B cell (primary cell): ENCODE data around the gene SORL1. TPM values are rescaled to one million over a fixed set of nuclear protein-coding genes. Genes with fewer than 3 reads are reported as not detected.

ENCODE experiments used
- ATAC-seq: fragments of 200-7000 bp; cut with Tn5 transposase; one replicate; pipeline ENCODE4 v1.10.0; 2021; ENCODE audit warnings: low read depth, mild to moderate bottlenecking, moderate number of reproducible peaks, moderate library complexity
- CTCF ChIA-PET: fragments of 350-600 bp; sonication (Branson Sonifier 250); formaldehyde crosslinking; loops from one replicate; lab custom pipeline; 2021; ENCODE audit warnings: antibody characterized with exemption, inconsistent platforms; lab: Charles Lee
- POLR2A ChIA-PET: fragments of 350-600 bp; sonication (Branson Sonifier 250); formaldehyde crosslinking; loops from one replicate; lab custom pipeline; 2021; ENCODE audit warnings: antibody characterized with exemption; lab: Charles Lee
- DNase-seq: peaks from one replicate; pipeline ENCODE4 v3.0.0; 2013
- H2AFZ ChIP-seq: 2 replicates; pipeline ENCODE4 v1.6.1; 2012; ENCODE audit warnings: mild to moderate bottlenecking, low read depth, low read length; ENCODE audit not compliant: insufficient read depth, poor library complexity, severe bottlenecking
- H3K27ac ChIP-seq, 2 donors: 1 replicate in 1 of 2; 2 replicates in 1 of 2; pipeline ENCODE4 v1.5.1; 2012 to 2013; ENCODE audit warnings: low read length in 2 of 2, mild to moderate bottlenecking in 2 of 2, moderate library complexity in 1 of 2
- H3K27me3 ChIP-seq, 4 experiments: fragments of 200-600 bp in 1 of 4; sonication (generic) in 1 of 4; replicated peaks in 1 of 4; 1 replicate in 2 of 4; 2 replicates in 2 of 4; pipeline versions ENCODE4 v1.6.1 to v1.7.0; 2013 to 2016; ENCODE audit warnings: low read length in 3 of 4, mild to moderate bottlenecking in 2 of 4, mixed read lengths in 1 of 4, moderate library complexity in 1 of 4; ENCODE audit not compliant: insufficient read depth in 4 of 4, control insufficient read depth in 3 of 4; ENCODE audit errors: control extremely low read depth in 1 of 4
- H3K36me3 ChIP-seq, 2 experiments: replicated peaks in 1 of 2; 1 replicate in 1 of 2; 2 replicates in 1 of 2; pipeline versions ENCODE4 v1.6.1 to v1.7.1; 2013; ENCODE audit warnings: low read length in 1 of 2; ENCODE audit not compliant: insufficient read depth in 2 of 2, control insufficient read depth in 1 of 2; ENCODE audit errors: control extremely low read depth in 1 of 2, extremely low read depth in 1 of 2
- H3K4me1 ChIP-seq, 2 donors: fragments of 200-600 bp in 1 of 2; sonication (generic) in 1 of 2; 1 replicate in 1 of 2; 2 replicates in 1 of 2; pipeline versions ENCODE4 v1.5.1 to v1.6.1; 2013 to 2017; ENCODE audit warnings: low read length in 2 of 2; ENCODE audit not compliant: control insufficient read depth in 2 of 2, insufficient read depth in 2 of 2
- H3K4me2 ChIP-seq: replicated peaks from 2 replicates; pipeline ENCODE3; 2012; ENCODE audit warnings: mild to moderate bottlenecking, low read depth, low read length; ENCODE audit not compliant: poor library complexity, severe bottlenecking
- H3K4me3 ChIP-seq, 5 experiments: fragments of 200-600 bp in 1 of 5; sonication (generic) in 1 of 5; 1 replicate in 3 of 5; 2 replicates in 2 of 5; pipeline versions ENCODE4 v1.5.1 to v1.7.0; 2011 to 2016; ENCODE audit warnings: low read length in 4 of 5, mild to moderate bottlenecking in 4 of 5, low read depth in 2 of 5, control low read depth in 1 of 5, moderate library complexity in 1 of 5; ENCODE audit not compliant: insufficient read depth in 1 of 5; ENCODE audit errors: control extremely low read depth in 1 of 5, extremely low read depth in 1 of 5
- H3K79me2 ChIP-seq: fragments of 200-600 bp; sonication (generic); one replicate; pipeline ENCODE4 v1.6.0; 2016; ENCODE audit warnings: low read length; ENCODE audit not compliant: control insufficient read depth, insufficient read depth
- H3K9ac ChIP-seq: fragments of 200-600 bp; sonication (generic); 2 replicates; pipeline ENCODE4 v1.6.1; 2017; ENCODE audit warnings: mild to moderate bottlenecking, low read length, moderate library complexity
- H3K9me3 ChIP-seq, 3 donors: one replicate each; pipeline versions ENCODE4 v1.6.1 to v1.7.1; 2013; ENCODE audit warnings: low read length in 2 of 3; ENCODE audit not compliant: control insufficient read depth in 2 of 3, insufficient read depth in 1 of 3; ENCODE audit errors: control extremely low read depth in 1 of 3
- H4K20me1 ChIP-seq: 2 replicates; pipeline ENCODE4 v1.6.0; 2012; ENCODE audit warnings: mild to moderate bottlenecking, low read length; ENCODE audit not compliant: insufficient read depth, control insufficient read depth, poor library complexity, severe bottlenecking
- H3K27ac Mint-ChIP-seq: one replicate; pipeline ENCODE4 v1.8.0; 2021; ENCODE audit warnings: mixed read lengths
- H3K27me3 Mint-ChIP-seq: one replicate; pipeline ENCODE4 v1.8.0; 2021; ENCODE audit warnings: mixed read lengths
- H3K4me1 Mint-ChIP-seq: one replicate; pipeline ENCODE4 v1.8.0; 2021; ENCODE audit warnings: mixed read lengths
- H3K4me3 Mint-ChIP-seq: one replicate; pipeline ENCODE4 v1.8.0; 2021; ENCODE audit warnings: mixed read lengths
- H3K9me3 Mint-ChIP-seq: one replicate; pipeline ENCODE4 v1.8.0; 2022; ENCODE audit warnings: mixed read lengths; ENCODE audit not compliant: insufficient read depth
- EZH2 ChIP-seq: IDR thresholded peaks from 2 replicates; pipeline ENCODE4 v1.6.1; 2012; ENCODE audit warnings: borderline replicate concordance, low read depth, mild to moderate bottlenecking, moderate library complexity, low read length; ENCODE audit not compliant: insufficient read depth, poor library complexity, severe bottlenecking
- WGBS: methylation state at CpG from one replicate; pipeline ENCODE4 v1.1.5; 2013; ENCODE audit warnings: missing lambda C conversion rate; ENCODE audit not compliant: insufficient coverage; 5-methylcytosine and 5-hydroxymethylcytosine counted together
- intact Hi-C: fragments of 100-400 bp; cut with micrococcal nuclease; formaldehyde crosslinking; loops from one replicate; pipeline ENCODE4 v1.10.0; 2022
- polyA plus RNA-seq: library from polyadenylated mRNA; depleted of rRNA; stranded (reverse); fragments of >200 nt; gene quantifications from 2 replicates; pipeline ENCODE4 v1.2.3, GENCODE V29; 2012
- total RNA-seq, 2 donors: library from RNA; stranded (reverse); fragments of 120-200 nt in 1 of 2; gene quantifications; 1 replicate in 1 of 2; 2 replicates in 1 of 2; pipeline versions ENCODE4 v1.2.3 to v1.2.4, GENCODE V29; 2013 to 2022
- TF ChIP-seq, protein P1 (sequence below): fragments of 200-600 bp; IDR thresholded peaks from one replicate; pipeline ENCODE4 v1.8.0; 2022; ENCODE audit warnings: antibody characterized with exemption, mild to moderate bottlenecking

The SORL1 gene
- total and polyA plus RNA-seq, 2 donors (not counting 1 experiment from before 2014, with no cell fraction given) = 13.0 to 396 TPM

DNA sequence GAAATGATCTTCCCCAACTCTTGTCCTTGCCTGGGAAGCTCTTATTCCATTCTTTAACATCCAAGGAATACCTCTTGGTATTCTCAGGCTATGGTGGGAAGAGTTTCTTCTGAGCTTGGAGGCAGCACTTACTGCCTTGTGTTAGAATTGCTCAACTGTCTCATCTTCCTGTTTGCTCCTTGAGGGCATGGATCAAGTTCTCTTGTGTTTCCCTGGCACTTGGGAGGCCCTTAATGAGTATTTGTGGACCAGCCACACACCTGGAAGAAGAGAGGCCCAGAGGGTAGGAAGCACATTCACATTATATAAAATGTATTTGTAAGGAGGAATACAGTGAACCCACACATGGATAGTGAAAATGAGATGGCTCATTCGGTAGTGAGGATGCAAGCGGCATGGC is 4.0 kb downstream of the SORL1 start:
- no peaks in the 10 kb centered on the region for H3K36me3 ChIP-seq
- no peak overlapping the region for H3K9ac ChIP-seq
- no peak overlapping the region for H3K4me2 ChIP-seq
- H3K9me3 Mint-ChIP-seq = no peaks in the 10 kb centered on the region
- H3K27ac ChIP-seq = peak overlapping the region in 1 of 2 donors; percentile 4
- ChIA-PET CTCF (interaction anchor here (0.9 to 1.7 kb wide), 5 partner anchors 27 to 136 kb away, joined by 4 to 6 read pairs (median 4); no protein-coding TSS in a partner anchor), POLR2A (no interaction called here)
- intact Hi-C loops = loop anchor here (1.0 kb wide), 1 partner anchor 8 kb away; no protein-coding TSS in a partner anchor
- peak overlapping the region; percentile 78 for H3K27ac Mint-ChIP-seq
- no peaks in the 10 kb centered on the region for H3K27me3 Mint-ChIP-seq
- peaks cover 0 to 2% (median 0%) of the 10 kb centered on the region in 4 experiments for H3K27me3 ChIP-seq
- DNase-seq = no peak
- H3K4me3 Mint-ChIP-seq = peak overlapping the region; percentile 54
- H3K4me1 Mint-ChIP-seq = peaks cover 75% of the 10 kb centered on the region
- 100% methylated on average over 2 of the region's 2 CpGs for WGBS
- H3K79me2 ChIP-seq = peaks cover 61% of the 10 kb centered on the region
- TF ChIP-seq, protein P1, sequence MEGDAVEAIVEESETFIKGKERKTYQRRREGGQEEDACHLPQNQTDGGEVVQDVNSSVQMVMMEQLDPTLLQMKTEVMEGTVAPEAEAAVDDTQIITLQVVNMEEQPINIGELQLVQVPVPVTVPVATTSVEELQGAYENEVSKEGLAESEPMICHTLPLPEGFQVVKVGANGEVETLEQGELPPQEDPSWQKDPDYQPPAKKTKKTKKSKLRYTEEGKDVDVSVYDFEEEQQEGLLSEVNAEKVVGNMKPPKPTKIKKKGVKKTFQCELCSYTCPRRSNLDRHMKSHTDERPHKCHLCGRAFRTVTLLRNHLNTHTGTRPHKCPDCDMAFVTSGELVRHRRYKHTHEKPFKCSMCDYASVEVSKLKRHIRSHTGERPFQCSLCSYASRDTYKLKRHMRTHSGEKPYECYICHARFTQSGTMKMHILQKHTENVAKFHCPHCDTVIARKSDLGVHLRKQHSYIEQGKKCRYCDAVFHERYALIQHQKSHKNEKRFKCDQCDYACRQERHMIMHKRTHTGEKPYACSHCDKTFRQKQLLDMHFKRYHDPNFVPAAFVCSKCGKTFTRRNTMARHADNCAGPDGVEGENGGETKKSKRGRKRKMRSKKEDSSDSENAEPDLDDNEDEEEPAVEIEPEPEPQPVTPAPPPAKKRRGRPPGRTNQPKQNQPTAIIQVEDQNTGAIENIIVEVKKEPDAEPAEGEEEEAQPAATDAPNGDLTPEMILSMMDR = no peak
- TF ChIP-seq EZH2 = no peak
- no peaks in the 10 kb centered on the region for H3K9me3 ChIP-seq
- peak overlapping the region in 1 of 5 experiments; percentile 55 for H3K4me3 ChIP-seq
- no peak overlapping the region for H2AFZ ChIP-seq
- no peak for ATAC-seq
- peaks cover 28 to 30% of the 10 kb centered on the region in 2 donors for H3K4me1 ChIP-seq
- no peaks in the 10 kb centered on the region for H4K20me1 ChIP-seq

DNA sequence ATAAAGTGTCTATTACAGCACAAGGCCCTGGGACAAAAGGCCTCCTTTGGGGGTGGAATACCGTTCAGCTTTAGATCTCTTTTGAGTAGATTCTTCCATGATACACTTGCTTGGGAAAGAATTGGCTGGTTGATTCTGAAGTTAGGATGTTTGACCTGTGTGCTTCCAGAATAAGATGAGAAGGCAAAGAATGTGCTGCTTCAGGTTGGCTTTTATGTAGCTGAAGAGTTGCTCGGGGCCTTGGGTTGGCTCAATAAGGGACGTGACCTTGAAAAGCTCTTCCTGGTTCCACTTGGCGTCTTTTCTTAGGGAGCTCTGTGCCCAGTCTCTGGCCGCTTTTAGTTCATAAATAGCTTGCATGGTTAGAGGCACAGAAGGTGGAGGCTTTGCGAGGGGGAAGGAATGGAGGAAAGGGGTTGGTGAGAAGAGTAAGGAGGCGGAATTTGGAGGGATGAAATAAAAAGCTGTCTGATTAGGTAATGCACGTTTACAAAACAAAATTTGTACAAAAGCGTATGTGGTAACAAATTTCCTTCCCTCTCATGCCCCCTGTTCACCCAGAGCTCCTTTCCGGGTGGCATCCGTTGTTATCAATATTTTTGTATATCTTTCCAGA is 4.8 kb downstream of the SORL1 start:
- Histone ChIP-seq H3K36me3 (no peaks in the 10 kb centered on the region), H3K27ac (peak overlapping the region in 1 of 2 donors; percentile 15), H3K79me2 (peaks cover 55% of the 10 kb centered on the region)

More for the DNA sequence above, 4.8 kb downstream of the SORL1 start:
- H3K9me3 Mint-ChIP-seq = no peaks in the 10 kb centered on the region
- H3K27me3 Mint-ChIP-seq = no peaks in the 10 kb centered on the region
- intact Hi-C loops = loop anchor here (1.0 kb wide), 1 partner anchor 7 kb away; no protein-coding TSS in a partner anchor
- TF ChIP-seq EZH2 = no peak
- Histone ChIP-seq H3K27me3 (no peaks in the 10 kb centered on the region), H2AFZ (no peak overlapping the region), H4K20me1 (no peaks in the 10 kb centered on the region), H3K4me3 (peak overlapping the region in 1 of 5 experiments; percentile 55), H3K4me2 (no peak overlapping the region), H3K9ac (no peak overlapping the region), H3K9me3 (no peaks in the 10 kb centered on the region), H3K4me1 (peaks cover 24 to 29% of the 10 kb centered on the region in 2 donors)
- CTCF ChIA-PET = interaction anchor here (0.9 to 1.7 kb wide), 5 partner anchors 28 to 137 kb away, joined by 4 to 6 read pairs (median 4); no protein-coding TSS in a partner anchor
- POLR2A ChIA-PET = no interaction called here
- 94% methylated on average over 5 of the region's 11 CpGs for WGBS
- ATAC-seq = no peak
- DNase-seq = no peak
- H3K4me1 Mint-ChIP-seq = peaks cover 76% of the 10 kb centered on the region
- H3K27ac Mint-ChIP-seq = peak overlapping the region; percentile 68
- H3K4me3 Mint-ChIP-seq = peak overlapping the region; percentile 13
